Measurements from ENCODE around the gene VIPR2.

- TF ChIP-seq CTCF (IDR thresholded peaks at IDR 0.05) (no peak), POLR2A (IDR thresholded peaks at IDR 0.05) (no peak)
Observed at GRCh38 chr7:159114096-159114495, 30.6 kb downstream of the VIPR2 start.
